Muscle layer of duodenum (tissue), 2 donors: Measurements from ENCODE around the gene GNPNAT1.
"Not testable (repeated sequence)": the region's sequence is repeated elsewhere in the genome, so short reads cannot be mapped to it uniquely, and the experiment has no call there.

Source experiments
- H3K27ac ChIP-seq: one replicate; pipeline ENCODE4 v1.7.0; 2013; ENCODE audit warnings: mild to moderate bottlenecking, low read length
- H3K27me3 ChIP-seq: one replicate; pipeline ENCODE4 v1.7.0; 2013; ENCODE audit warnings: low read depth, mild to moderate bottlenecking, control low read depth, low read length
- H3K36me3 ChIP-seq, 2 donors: one replicate each; pipeline ENCODE4 v1.7.0; 2013; ENCODE audit warnings: low read length in 2 of 2, control low read depth in 1 of 2, mild to moderate bottlenecking in 1 of 2; ENCODE audit not compliant: insufficient read depth in 2 of 2, control insufficient read depth in 1 of 2
- H3K4me1 ChIP-seq, 2 donors: one replicate each; pipeline ENCODE4 v1.7.0; 2013; ENCODE audit warnings: low read length in 2 of 2, mild to moderate bottlenecking in 2 of 2, control low read depth in 1 of 2, moderate library complexity in 1 of 2; ENCODE audit not compliant: insufficient read depth in 2 of 2, control insufficient read depth in 1 of 2
- H3K4me3 ChIP-seq, 2 donors: one replicate each; pipeline ENCODE4 v1.7.0; 2013; ENCODE audit warnings: low read length in 2 of 2, low read depth in 1 of 2, mild to moderate bottlenecking in 1 of 2
- H3K9me3 ChIP-seq, 2 donors: one replicate each; pipeline ENCODE4 v1.7.0; 2013; ENCODE audit warnings: low read length in 2 of 2, control low read depth in 1 of 2, mild to moderate bottlenecking in 1 of 2; ENCODE audit not compliant: control insufficient read depth in 1 of 2
- donor health status: healthy.

The GNPNAT1 gene

DNA sequence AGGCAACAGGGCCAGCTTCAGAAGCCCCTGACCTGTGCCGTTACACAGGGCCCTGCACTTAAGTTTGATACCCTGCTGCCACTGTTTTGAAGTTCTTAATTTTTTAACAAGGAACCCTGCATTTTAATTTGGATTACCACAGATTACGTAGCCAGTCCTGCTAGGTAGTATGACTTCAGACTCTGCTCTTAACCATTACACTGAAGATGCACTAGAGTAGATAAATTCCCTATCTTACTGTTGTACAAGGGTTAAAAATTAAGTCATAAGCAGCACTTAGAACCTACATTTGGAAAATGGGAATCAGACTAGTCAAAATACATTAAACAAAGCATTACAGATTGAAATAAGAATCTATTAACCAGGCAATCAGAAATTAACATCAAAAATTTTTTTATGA is 2.3 kb downstream of the GNPNAT1 start:
- Histone ChIP-seq H3K9me3 (no peaks in the 10 kb centered on the region), H3K27me3 (no peaks in the 10 kb centered on the region), H3K36me3 (peaks cover 0 to 4% of the 10 kb centered on the region in 2 donors), H3K4me1 (peaks cover 9 to 15% of the 10 kb centered on the region in 2 donors), H3K27ac (no peak overlapping the region), H3K4me3 (peak overlapping the region in 1 of 2 donors; percentile 9)

- Histone ChIP-seq H3K27ac (no peak overlapping the region), H3K9me3 (no peaks in the 10 kb centered on the region), H3K36me3 (no peaks in the 10 kb centered on the region), H3K4me3 (no peak overlapping the region), H3K4me1 (peaks cover 9 to 15% of the 10 kb centered on the region in 2 donors), H3K27me3 (no peaks in the 10 kb centered on the region)
These were observed 4.5 kb downstream of the GNPNAT1 start for GRCh38 chr14:52786887-52787286.

GRCh38 chr14:52783206-52783605 is 8.2 kb downstream of the GNPNAT1 start:
- Histone ChIP-seq H3K27ac (no peak overlapping the region), H3K4me3 (no peak overlapping the region), H3K4me1 (no peaks in the 10 kb centered on the region), H3K36me3 (peaks cover 3 to 5% of the 10 kb centered on the region in 2 donors), H3K9me3 (no peaks in the 10 kb centered on the region), H3K27me3 (no peaks in the 10 kb centered on the region)

DNA sequence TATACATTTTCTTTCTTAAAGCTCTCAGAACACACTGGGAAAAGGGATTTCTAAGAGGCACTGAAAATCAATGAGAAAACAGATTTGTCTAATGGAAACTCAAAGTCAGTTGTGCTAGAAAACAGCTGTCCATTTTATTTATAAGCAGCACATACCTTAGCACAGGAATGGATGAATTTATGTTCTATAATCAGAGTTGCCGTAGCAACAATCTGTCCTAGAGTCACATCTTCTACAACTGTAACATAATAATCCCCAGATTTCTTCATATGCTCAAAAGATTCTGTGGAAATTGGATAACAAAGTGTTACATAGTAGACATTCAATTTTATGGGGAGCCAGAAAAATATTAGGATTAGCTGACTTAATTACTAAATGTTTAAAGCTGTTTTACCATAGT is 9.8 kb downstream of the GNPNAT1 start:
- no peaks in the 10 kb centered on the region for H3K27me3 ChIP-seq
- H3K27ac ChIP-seq, result no peak overlapping the region
- no peaks in the 10 kb centered on the region for H3K4me1 ChIP-seq
- H3K9me3 ChIP-seq, result no peaks in the 10 kb centered on the region
- H3K4me3 ChIP-seq, result no peak overlapping the region
- H3K36me3 ChIP-seq, result peaks cover 7 to 10% of the 10 kb centered on the region in 2 donors

DNA sequence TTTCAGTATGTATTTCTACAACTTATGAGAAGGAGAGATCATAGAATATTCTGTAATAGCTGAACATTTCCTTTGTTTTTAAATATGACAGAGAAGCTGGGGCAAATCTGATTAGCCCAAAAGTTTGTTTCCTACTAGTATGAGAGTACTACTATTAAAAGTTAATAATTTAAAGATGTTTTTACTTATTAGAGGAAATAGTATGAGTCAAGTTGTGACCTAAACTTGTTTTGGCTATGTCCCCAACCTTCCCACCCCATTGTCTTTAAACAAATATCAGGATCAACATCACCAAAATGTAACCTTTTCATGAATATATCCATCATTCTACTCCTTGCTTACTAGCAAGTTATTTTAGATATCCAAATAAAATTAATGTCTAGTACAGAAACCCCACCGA is 10.5 kb downstream of the GNPNAT1 start:
- Histone ChIP-seq H3K27ac (no peak overlapping the region), H3K27me3 (no peaks in the 10 kb centered on the region), H3K4me1 (no peaks in the 10 kb centered on the region), H3K4me3 (no peak overlapping the region), H3K36me3 (peaks cover 10 to 13% of the 10 kb centered on the region in 2 donors), H3K9me3 (no peaks in the 10 kb centered on the region)

- Histone ChIP-seq H3K4me3 (no peak overlapping the region), H3K27ac (no peak overlapping the region), H3K4me1 (no peaks in the 10 kb centered on the region), H3K36me3 (peaks cover 19 to 29% of the 10 kb centered on the region in 2 donors), H3K27me3 (no peaks in the 10 kb centered on the region), H3K9me3 (no peaks in the 10 kb centered on the region)
These were observed 12.7 kb downstream of the GNPNAT1 start for GRCh38 chr14:52778702-52779101.

DNA sequence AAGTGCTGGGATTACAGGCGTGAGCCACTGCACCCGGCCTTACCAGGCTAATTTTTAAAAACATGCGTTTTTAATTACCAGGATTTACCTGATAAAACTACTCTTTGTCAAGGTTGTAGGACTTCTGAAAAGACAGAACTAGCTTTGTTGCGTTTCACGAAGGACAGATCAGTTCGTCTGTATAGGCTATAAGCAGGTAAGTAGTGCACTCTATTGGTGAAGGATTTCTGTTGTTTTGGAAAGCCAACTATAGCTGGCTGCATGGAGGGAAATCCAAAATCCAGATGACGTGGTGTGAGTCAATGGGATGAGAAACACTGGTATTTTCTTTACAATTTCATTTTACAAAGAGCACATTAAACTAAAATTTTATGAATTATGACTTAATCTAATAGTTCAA is 14.6 kb downstream of the GNPNAT1 start:
- Histone ChIP-seq H3K27me3 (no peaks in the 10 kb centered on the region), H3K36me3 (peaks cover 27 to 29% of the 10 kb centered on the region in 2 donors), H3K27ac (no peak overlapping the region), H3K4me1 (no peaks in the 10 kb centered on the region), H3K4me3 (no peak overlapping the region), H3K9me3 (no peaks in the 10 kb centered on the region)

DNA sequence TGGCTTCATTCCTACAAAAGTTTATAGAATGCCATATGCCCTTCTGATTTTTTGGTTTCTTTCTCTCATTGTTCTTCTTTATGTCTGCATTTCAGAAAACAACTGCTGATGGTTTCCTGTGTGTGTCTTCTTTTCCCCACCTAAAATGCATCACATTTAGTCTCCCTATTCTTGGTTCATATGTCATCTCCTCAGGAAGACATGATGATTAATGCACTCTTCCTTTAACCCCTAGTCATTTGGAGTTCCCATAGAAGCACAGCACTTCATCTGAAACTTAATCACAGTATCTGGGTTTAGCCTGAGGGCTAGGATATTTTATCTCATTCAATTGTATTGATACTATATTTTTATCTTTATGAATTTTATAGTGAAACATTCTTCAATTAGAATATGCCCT is 21.5 kb downstream of the GNPNAT1 start:
- no peak overlapping the region for H3K27ac ChIP-seq
- no peaks in the 10 kb centered on the region for H3K27me3 ChIP-seq
- H3K4me3 ChIP-seq, result no peak overlapping the region
- H3K9me3 ChIP-seq, result no peaks in the 10 kb centered on the region
- H3K36me3 ChIP-seq, result peaks cover 21 to 33% of the 10 kb centered on the region in 2 donors
- no peaks in the 10 kb centered on the region for H3K4me1 ChIP-seq

- no peak overlapping the region for H3K27ac ChIP-seq
- H3K36me3 ChIP-seq, result peaks cover 9 to 26% of the 10 kb centered on the region in 2 donors
- no peak overlapping the region for H3K4me3 ChIP-seq
- H3K4me1 ChIP-seq, result no peaks in the 10 kb centered on the region
- H3K27me3 ChIP-seq, result no peaks in the 10 kb centered on the region
- H3K9me3 ChIP-seq, result no peaks in the 10 kb centered on the region
These were observed 24.2 kb downstream of the GNPNAT1 start for GRCh38 chr14:52767058-52767833.

DNA sequence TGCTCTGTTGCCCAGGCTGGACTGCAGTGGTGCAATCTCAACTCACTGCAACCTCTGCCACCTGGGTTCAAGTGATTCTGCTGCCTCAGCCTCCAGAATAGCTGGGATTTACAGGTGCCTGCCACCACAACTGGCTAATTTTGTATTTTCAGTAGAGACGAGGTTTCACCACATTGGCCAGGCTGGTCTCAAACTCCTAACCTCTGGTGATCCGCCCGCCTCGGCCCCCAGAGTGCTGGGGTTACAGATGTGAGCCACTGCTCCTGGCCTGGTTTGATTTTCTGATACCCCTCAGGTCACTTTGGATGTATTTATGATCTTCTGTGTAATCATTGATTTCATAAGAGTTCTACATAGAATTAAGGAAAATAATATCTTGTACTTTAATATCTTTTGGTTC is 28.5 kb downstream of the GNPNAT1 start:
- H3K27me3 ChIP-seq, H3K9me3 ChIP-seq, H3K27ac ChIP-seq, H3K4me3 ChIP-seq, H3K4me1 ChIP-seq: not testable (repeated sequence)
- peaks cover 3 to 13% of the 10 kb centered on the region in 2 donors for H3K36me3 ChIP-seq

- H3K4me1 ChIP-seq, result no peaks in the 10 kb centered on the region
- no peaks in the 10 kb centered on the region for H3K27me3 ChIP-seq
- H3K27ac ChIP-seq, result no peak overlapping the region
- H3K9me3 ChIP-seq, result no peaks in the 10 kb centered on the region
- H3K36me3 ChIP-seq, result peaks cover 3 to 7% of the 10 kb centered on the region in 2 donors
- no peak overlapping the region for H3K4me3 ChIP-seq
These were observed 32.3 kb downstream of the GNPNAT1 start for GRCh38 chr14:52759145-52759544.
